Measurements from ENCODE around the gene LRRK1. TPM values are rescaled to one million over a fixed set of nuclear protein-coding genes. Genes with fewer than 3 reads are reported as not detected.

The LRRK1 gene
- total and polyA plus RNA-seq, 2 experiments from 2014 or later, result 2.6 to 4.5 TPM

DNA sequence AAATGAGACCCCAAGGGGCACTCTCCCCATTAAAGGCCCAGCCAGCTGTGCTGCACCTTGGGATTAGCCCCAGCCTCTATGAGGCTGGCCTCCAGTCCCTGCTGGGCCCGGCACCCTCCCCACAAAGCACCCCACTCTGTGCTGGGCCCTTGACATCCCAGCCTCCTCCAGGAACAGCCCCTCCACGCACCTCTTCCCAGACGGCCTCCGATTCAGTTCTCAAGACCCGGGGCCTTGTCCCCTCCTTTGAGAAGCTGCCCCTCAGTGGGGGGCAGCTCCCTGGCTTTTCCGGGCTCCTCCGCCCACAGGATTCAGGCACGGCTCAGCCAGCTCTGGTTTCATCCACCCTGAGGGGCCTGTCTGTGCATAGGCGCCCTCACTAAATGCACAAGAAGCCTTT is 144.1 kb downstream of the LRRK1 start:
- Histone ChIP-seq H3K79me2 (replicated peaks; ENCODE audit: insufficient read depth) (no peaks in the 10 kb centered on the region), H3K9me2 (ENCODE audit: insufficient read depth) (no peaks in the 10 kb centered on the region; the same call in 1 of the 2 replicates), H3K27me3 (ENCODE audit: insufficient read depth) (no peaks in the 10 kb centered on the region), H3F3A (replicated peaks; ENCODE audit: low read depth) (peaks cover 12% of the 10 kb centered on the region), H3K4me3 (no peak overlapping the region), H3K4me2 (peak overlapping the region; percentile 48; the same call in 1 of the 2 replicates), H3K4me1 (ENCODE audit: insufficient read depth) (peaks cover 26% of the 10 kb centered on the region), H2AFZ (no peak overlapping the region), H3K27ac (ENCODE audit: low read depth) (no peak overlapping the region), H4K20me1 (replicated peaks; ENCODE audit: insufficient read depth) (no peaks in the 10 kb centered on the region), H3K36me3 (ENCODE audit: insufficient read depth) (peaks cover 9% of the 10 kb centered on the region; the same call in 1 of the 2 replicates)
- Mint-ChIP-seq H3K27me3 (ENCODE audit: insufficient read depth, low read depth, poor library complexity) (peaks cover 31% of the 10 kb centered on the region), H3K4me1 (peaks cover 50% of the 10 kb centered on the region), H3K9me3 (peaks cover 15% of the 10 kb centered on the region), H3K27ac (peak overlapping the region; percentile 37), H3K4me3 (no peak overlapping the region), H3K36me3 (ENCODE audit: low read depth) (peaks cover 20% of the 10 kb centered on the region)
- no peak for DNase-seq (ENCODE audit: low spot score)
- no peak for TF ChIP-seq CREB1 (CRISPR knock-in tag; IDR thresholded peaks at IDR 0.05; ENCODE audit: low read depth)
- no peak for TF ChIP-seq JUNB (IDR thresholded peaks at IDR 0.05; ENCODE audit: unreplicated experiment)
- TF ChIP-seq, protein P1, sequence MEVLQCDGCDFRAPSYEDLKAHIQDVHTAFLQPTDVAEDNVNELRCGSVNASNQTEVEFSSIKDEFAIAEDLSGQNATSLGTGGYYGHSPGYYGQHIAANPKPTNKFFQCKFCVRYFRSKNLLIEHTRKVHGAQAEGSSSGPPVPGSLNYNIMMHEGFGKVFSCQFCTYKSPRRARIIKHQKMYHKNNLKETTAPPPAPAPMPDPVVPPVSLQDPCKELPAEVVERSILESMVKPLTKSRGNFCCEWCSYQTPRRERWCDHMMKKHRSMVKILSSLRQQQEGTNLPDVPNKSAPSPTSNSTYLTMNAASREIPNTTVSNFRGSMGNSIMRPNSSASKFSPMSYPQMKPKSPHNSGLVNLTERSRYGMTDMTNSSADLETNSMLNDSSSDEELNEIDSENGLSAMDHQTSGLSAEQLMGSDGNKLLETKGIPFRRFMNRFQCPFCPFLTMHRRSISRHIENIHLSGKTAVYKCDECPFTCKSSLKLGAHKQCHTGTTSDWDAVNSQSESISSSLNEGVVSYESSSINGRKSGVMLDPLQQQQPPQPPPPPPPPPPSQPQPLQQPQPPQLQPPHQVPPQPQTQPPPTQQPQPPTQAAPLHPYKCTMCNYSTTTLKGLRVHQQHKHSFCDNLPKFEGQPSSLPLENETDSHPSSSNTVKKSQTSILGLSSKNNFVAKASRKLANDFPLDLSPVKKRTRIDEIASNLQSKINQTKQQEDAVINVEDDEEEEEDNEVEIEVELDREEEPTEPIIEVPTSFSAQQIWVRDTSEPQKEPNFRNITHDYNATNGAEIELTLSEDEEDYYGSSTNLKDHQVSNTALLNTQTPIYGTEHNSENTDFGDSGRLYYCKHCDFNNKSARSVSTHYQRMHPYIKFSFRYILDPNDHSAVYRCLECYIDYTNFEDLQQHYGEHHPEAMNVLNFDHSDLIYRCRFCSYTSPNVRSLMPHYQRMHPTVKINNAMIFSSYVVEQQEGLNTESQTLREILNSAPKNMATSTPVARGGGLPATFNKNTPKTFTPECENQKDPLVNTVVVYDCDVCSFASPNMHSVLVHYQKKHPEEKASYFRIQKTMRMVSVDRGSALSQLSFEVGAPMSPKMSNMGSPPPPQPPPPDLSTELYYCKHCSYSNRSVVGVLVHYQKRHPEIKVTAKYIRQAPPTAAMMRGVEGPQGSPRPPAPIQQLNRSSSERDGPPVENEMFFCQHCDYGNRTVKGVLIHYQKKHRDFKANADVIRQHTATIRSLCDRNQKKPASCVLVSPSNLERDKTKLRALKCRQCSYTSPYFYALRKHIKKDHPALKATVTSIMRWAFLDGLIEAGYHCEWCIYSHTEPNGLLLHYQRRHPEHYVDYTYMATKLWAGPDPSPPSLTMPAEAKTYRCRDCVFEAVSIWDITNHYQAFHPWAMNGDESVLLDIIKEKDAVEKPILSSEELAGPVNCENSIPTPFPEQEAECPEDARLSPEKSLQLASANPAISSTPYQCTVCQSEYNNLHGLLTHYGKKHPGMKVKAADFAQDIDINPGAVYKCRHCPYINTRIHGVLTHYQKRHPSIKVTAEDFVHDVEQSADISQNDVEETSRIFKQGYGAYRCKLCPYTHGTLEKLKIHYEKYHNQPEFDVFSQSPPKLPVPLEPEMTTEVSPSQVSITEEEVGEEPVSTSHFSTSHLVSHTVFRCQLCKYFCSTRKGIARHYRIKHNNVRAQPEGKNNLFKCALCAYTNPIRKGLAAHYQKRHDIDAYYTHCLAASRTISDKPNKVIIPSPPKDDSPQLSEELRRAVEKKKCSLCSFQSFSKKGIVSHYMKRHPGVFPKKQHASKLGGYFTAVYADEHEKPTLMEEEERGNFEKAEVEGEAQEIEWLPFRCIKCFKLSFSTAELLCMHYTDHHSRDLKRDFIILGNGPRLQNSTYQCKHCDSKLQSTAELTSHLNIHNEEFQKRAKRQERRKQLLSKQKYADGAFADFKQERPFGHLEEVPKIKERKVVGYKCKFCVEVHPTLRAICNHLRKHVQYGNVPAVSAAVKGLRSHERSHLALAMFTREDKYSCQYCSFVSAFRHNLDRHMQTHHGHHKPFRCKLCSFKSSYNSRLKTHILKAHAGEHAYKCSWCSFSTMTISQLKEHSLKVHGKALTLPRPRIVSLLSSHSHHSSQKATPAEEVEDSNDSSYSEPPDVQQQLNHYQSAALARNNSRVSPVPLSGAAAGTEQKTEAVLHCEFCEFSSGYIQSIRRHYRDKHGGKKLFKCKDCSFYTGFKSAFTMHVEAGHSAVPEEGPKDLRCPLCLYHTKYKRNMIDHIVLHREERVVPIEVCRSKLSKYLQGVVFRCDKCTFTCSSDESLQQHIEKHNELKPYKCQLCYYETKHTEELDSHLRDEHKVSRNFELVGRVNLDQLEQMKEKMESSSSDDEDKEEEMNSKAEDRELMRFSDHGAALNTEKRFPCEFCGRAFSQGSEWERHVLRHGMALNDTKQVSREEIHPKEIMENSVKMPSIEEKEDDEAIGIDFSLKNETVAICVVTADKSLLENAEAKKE (CRISPR knock-in tag; IDR thresholded peaks at IDR 0.05), result no peak
- TF ChIP-seq, protein P2, sequence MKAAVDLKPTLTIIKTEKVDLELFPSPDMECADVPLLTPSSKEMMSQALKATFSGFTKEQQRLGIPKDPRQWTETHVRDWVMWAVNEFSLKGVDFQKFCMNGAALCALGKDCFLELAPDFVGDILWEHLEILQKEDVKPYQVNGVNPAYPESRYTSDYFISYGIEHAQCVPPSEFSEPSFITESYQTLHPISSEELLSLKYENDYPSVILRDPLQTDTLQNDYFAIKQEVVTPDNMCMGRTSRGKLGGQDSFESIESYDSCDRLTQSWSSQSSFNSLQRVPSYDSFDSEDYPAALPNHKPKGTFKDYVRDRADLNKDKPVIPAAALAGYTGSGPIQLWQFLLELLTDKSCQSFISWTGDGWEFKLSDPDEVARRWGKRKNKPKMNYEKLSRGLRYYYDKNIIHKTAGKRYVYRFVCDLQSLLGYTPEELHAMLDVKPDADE (IDR thresholded peaks at IDR 0.05), result no peak
- TF ChIP-seq EZH2 (IDR thresholded peaks at IDR 0.05; ENCODE audit: low read depth, unreplicated experiment), result no peak
- TF ChIP-seq STAT1 (IDR thresholded peaks at IDR 0.05; ENCODE audit: unreplicated experiment), result no peak
- TF ChIP-seq POLR2AphosphoS5 (IDR thresholded peaks at IDR 0.05; ENCODE audit: low read depth), result no peak
- TF ChIP-seq NANOG (IDR thresholded peaks at IDR 0.05; ENCODE audit: borderline replicate concordance), result no peak
- TF ChIP-seq, protein P3, sequence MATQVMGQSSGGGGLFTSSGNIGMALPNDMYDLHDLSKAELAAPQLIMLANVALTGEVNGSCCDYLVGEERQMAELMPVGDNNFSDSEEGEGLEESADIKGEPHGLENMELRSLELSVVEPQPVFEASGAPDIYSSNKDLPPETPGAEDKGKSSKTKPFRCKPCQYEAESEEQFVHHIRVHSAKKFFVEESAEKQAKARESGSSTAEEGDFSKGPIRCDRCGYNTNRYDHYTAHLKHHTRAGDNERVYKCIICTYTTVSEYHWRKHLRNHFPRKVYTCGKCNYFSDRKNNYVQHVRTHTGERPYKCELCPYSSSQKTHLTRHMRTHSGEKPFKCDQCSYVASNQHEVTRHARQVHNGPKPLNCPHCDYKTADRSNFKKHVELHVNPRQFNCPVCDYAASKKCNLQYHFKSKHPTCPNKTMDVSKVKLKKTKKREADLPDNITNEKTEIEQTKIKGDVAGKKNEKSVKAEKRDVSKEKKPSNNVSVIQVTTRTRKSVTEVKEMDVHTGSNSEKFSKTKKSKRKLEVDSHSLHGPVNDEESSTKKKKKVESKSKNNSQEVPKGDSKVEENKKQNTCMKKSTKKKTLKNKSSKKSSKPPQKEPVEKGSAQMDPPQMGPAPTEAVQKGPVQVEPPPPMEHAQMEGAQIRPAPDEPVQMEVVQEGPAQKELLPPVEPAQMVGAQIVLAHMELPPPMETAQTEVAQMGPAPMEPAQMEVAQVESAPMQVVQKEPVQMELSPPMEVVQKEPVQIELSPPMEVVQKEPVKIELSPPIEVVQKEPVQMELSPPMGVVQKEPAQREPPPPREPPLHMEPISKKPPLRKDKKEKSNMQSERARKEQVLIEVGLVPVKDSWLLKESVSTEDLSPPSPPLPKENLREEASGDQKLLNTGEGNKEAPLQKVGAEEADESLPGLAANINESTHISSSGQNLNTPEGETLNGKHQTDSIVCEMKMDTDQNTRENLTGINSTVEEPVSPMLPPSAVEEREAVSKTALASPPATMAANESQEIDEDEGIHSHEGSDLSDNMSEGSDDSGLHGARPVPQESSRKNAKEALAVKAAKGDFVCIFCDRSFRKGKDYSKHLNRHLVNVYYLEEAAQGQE (IDR thresholded peaks at IDR 0.05; ENCODE audit: unreplicated experiment), result no peak
- no peak for TF ChIP-seq CTCF (conservative IDR thresholded peaks at IDR 0.05; ENCODE audit: low read depth in 2 of 2)
- TF ChIP-seq ZNF114 (CRISPR knock-in tag; IDR thresholded peaks at IDR 0.05), result no peak
- no peak for TF ChIP-seq ZNF331 (CRISPR knock-in tag; IDR thresholded peaks at IDR 0.05; ENCODE audit: low read depth)
- TF ChIP-seq EZH2phosphoT487 (IDR thresholded peaks at IDR 0.05; ENCODE audit: unreplicated experiment), result no peak
- ATAC-seq, result peak; percentile 20

Data from GM23338 (cell line).